K562 (cell line): ENCODE results near the gene PRDM16. TPM values are rescaled to one million over a fixed set of nuclear protein-coding genes. Genes with fewer than 3 reads are reported as not detected.

Experiments used
- ATAC-seq: fragments of 200-7000 bp; cut with Tn5 transposase; 3 replicates; pipeline ENCODE4 v1.9.1; 2020; ENCODE audit warnings: moderate library complexity
- BruUV-seq: library from RNA; stranded (reverse); fragments of 400-500 nt; replicated peaks from 2 replicates; lab custom pipeline; 2021; lab: Mats Ljungman, UMichigan
- CTCF ChIA-PET: fragments of 300-600 bp; formaldehyde crosslinking; extraction: SDS; loops from one replicate; lab custom pipeline; 2021; ENCODE audit warnings: low intra/inter-chr PET ratio; lab: Yijun Ruan, JAX
- POLR2A ChIA-PET: fragments of 300-600, 350-650 bp; sonication (Branson Sonifier 250); formaldehyde crosslinking; extraction: SDS; loops from one replicate; lab custom pipeline; 2021; ENCODE audit warnings: antibody characterized with exemption, inconsistent platforms; lab: Yijun Ruan, JAX
- DNase-seq, 4 experiments: peaks; one replicate each; pipeline versions ENCODE4 v3.0.0 to v3.0.0-alpha.2; 2011 to 2018; ENCODE audit warnings: low spot score in 3 of 4, mixed read lengths in 3 of 4; ENCODE audit errors: extremely low read depth in 1 of 4
- FAIRE-seq: peaks from 2 replicates; lab custom pipeline; 2011; peaks lifted over from hg19 to GRCh38; lab: Jason Lieb, UNC
- H2AFZ ChIP-seq: 2 replicates; pipeline ENCODE4 v1.6.0; 2011; ENCODE audit warnings: low read depth, low read length, control low read depth, inconsistent platforms
- H3K27ac ChIP-seq: fragments of 200-600 bp; 3 replicates; pipeline ENCODE4 v1.8.0; 2011; ENCODE audit warnings: low read depth, mild to moderate bottlenecking, control low read depth, inconsistent platforms, low read length, moderate library complexity, mixed read lengths; ENCODE audit errors: extremely low read depth
- H3K27me3 ChIP-seq, 2 experiments: fragments of 300-600 bp in 1 of 2; 2 replicates in 1 of 2; 3 replicates in 1 of 2; pipeline versions ENCODE4 v1.6.0 to v1.8.0; 2011; ENCODE audit warnings: inconsistent platforms in 2 of 2, low read length in 2 of 2, mild to moderate bottlenecking in 1 of 2, mixed read lengths in 1 of 2, moderate library complexity in 1 of 2; ENCODE audit not compliant: control insufficient read depth in 2 of 2, insufficient read depth in 2 of 2
- H3K36me3 ChIP-seq: fragments of 300-600 bp; 3 replicates; pipeline ENCODE4 v1.8.0; 2011; ENCODE audit warnings: mild to moderate bottlenecking, low read length, inconsistent platforms; ENCODE audit not compliant: control insufficient read depth, insufficient read depth
- H3K4me1 ChIP-seq, 2 experiments: fragments of 200-600 bp in 1 of 2; replicated peaks in 1 of 2; 2 replicates in 1 of 2; 3 replicates in 1 of 2; pipeline versions ENCODE4 v1.5.1 to v1.8.0; 2011; ENCODE audit warnings: inconsistent platforms in 2 of 2, low read length in 2 of 2, mild to moderate bottlenecking in 1 of 2, mixed read lengths in 1 of 2, moderate library complexity in 1 of 2; ENCODE audit not compliant: control insufficient read depth in 2 of 2, insufficient read depth in 2 of 2
- H3K4me2 ChIP-seq: 2 replicates; pipeline ENCODE4 v1.6.1; 2011; ENCODE audit warnings: low read length, control low read depth, inconsistent platforms, mixed read lengths; ENCODE audit not compliant: insufficient read depth
- H3K4me3 ChIP-seq: fragments of 200-600 bp; sonication (generic), shearing (Covaris generic); 2 replicates; pipeline ENCODE4 v1.5.1; 2016; ENCODE audit warnings: control low read depth, inconsistent platforms
- H3K79me2 ChIP-seq: fragments of 200-600 bp; 3 replicates; pipeline ENCODE4 v1.8.0; 2011; ENCODE audit warnings: low read length, inconsistent platforms; ENCODE audit not compliant: control insufficient read depth, insufficient read depth
- H3K9ac ChIP-seq, 2 experiments: 2 replicates each; pipeline versions ENCODE4 v1.6.0 to v1.6.1; 2011; ENCODE audit warnings: low read depth in 2 of 2, low read length in 2 of 2, control low read depth in 1 of 2, inconsistent platforms in 1 of 2, mild to moderate bottlenecking in 1 of 2, mixed read lengths in 1 of 2; ENCODE audit not compliant: insufficient read depth in 1 of 2
- H3K9me1 ChIP-seq: one replicate; pipeline ENCODE4 v1.6.0; 2011; ENCODE audit warnings: inconsistent platforms, mild to moderate bottlenecking, low read length, moderate library complexity; ENCODE audit not compliant: control insufficient read depth, insufficient read depth
- H3K9me3 ChIP-seq: replicated peaks from 2 replicates; pipeline ENCODE4 v1.5.1; 2011; ENCODE audit warnings: low read depth, low read length, inconsistent platforms; ENCODE audit not compliant: control insufficient read depth, insufficient read depth
- H4K20me1 ChIP-seq: replicated peaks from 2 replicates; pipeline ENCODE4 v1.6.1; 2011; ENCODE audit warnings: low read length, inconsistent platforms, mixed read lengths; ENCODE audit not compliant: control insufficient read depth, insufficient read depth
- DNMT1 ChIP-seq: fragments of 450-650 bp; IDR thresholded peaks from 2 replicates; pipeline ENCODE4 v1.6.1; 2016; ENCODE audit warnings: antibody characterized with exemption, mild to moderate bottlenecking
- HSF4 ChIP-seq: fragments of 250-450 bp; sonication (Bioruptor Pico); IDR thresholded peaks from 2 replicates; pipeline ENCODE4 v2.1.2; 2022; ENCODE audit warnings: mild to moderate bottlenecking, moderate library complexity, borderline replicate concordance
- SMARCC2 ChIP-seq: fragments of 450-650 bp; IDR thresholded peaks from 2 replicates; pipeline ENCODE4 v1.6.1; 2017; ENCODE audit warnings: antibody characterized with exemption, moderate library complexity, mild to moderate bottlenecking, low read depth
- ZNF449 ChIP-seq: fragments of 250-450 bp; sonication (Bioruptor Pico); IDR thresholded peaks from 2 replicates; pipeline ENCODE4 v1.8.0; 2022; ENCODE audit warnings: moderate library complexity, mild to moderate bottlenecking, inconsistent platforms
- WGBS: fragments of 100-300 bp; shearing (Covaris generic); methylation state at CpG from one replicate; pipeline ENCODE4 v1.1.6; 2016; ENCODE audit warnings: low coverage, mixed read lengths; ENCODE audit not compliant: insufficient coverage; ENCODE audit errors: missing lambda C conversion rate; 5-methylcytosine and 5-hydroxymethylcytosine counted together
- in situ Hi-C: fragments of 300-500 bp; cut with MboI; formaldehyde crosslinking; loops from 4 replicates; pipeline ENCODE4 v1.15.0; 2018; ENCODE audit warnings: inconsistent platforms, mixed read lengths
- intact Hi-C: fragments of 100-400 bp; cut with micrococcal nuclease; formaldehyde crosslinking; loops from 2 replicates; pipeline ENCODE4 v1.14.2; 2022
- polyA plus RNA-seq, 8 experiments: library from polyadenylated mRNA; depleted of rRNA in 4 of 8; stranded (reverse) in 5 of 8; unstranded in 3 of 8; fragments of >200 nt; fragmentation: Nextera tagmentation in 2 of 8; fragmentation: Illumina TruSeq in 1 of 8; extraction: Ambion mirVana in 2 of 8; extraction: Trizol in 1 of 8; gene quantifications; 2 replicates each; pipeline versions ENCODE4 v1.2.1 to v1.2.3, GENCODE V29; 2011 to 2014; ENCODE audit warnings: inconsistent platforms in 1 of 8, missing spikeins in 1 of 8
- total RNA-seq, 7 experiments: library from RNA; depleted of rRNA in 6 of 7; stranded (reverse); fragments of >200 nt in 6 of 7; fragmentation: Illumina TruSeq in 2 of 7; extraction: Trizol in 2 of 7; gene quantifications; 2 replicates each; pipeline versions ENCODE4 v1.2.1 to v1.2.3, GENCODE V29; 2011 to 2021; ENCODE audit warnings: low replicate concordance in 1 of 7
- TF ChIP-seq, protein P1 (sequence below): fragments of 450-650 bp; IDR thresholded peaks from 2 replicates; pipeline ENCODE4 v1.6.1; 2014; ENCODE audit warnings: low read depth, mild to moderate bottlenecking, moderate library complexity, borderline replicate concordance

Gene PRDM16
- total and polyA plus RNA-seq, 9 of the 15 experiments (the other 6 are each of a cell fraction or from before 2014, with no cell fraction given): 0.10 to 0.27 TPM; not detected in 7

- TF ChIP-seq ZNF449 (CRISPR knock-in tag) (no peak), DNMT1 (no peak), SMARCC2 (no peak)
Observed at GRCh38 chr1:3236361-3236760, 167.4 kb downstream of the PRDM16 start (continued).

GRCh38 chr1:3236955-3237354, 168.0 kb downstream of the PRDM16 start:
- no peaks in the 10 kb centered on the region for H3K36me3 ChIP-seq
- ATAC-seq (no peak), DNase-seq (no peak), FAIRE-seq (no peak)
- no peak overlapping the region for H3K27ac ChIP-seq
- no peak overlapping the region for H3K4me2 ChIP-seq
- ChIA-PET CTCF (no interaction called here), POLR2A (no interaction called here)
- no peaks in the 10 kb centered on the region for H3K9me1 ChIP-seq
- H3K4me3 ChIP-seq: no peak overlapping the region
- intact Hi-C loops: no loop called here
- no peak overlapping the region for H2AFZ ChIP-seq
- H3K27me3 ChIP-seq: peaks cover 38 to 77% of the 10 kb centered on the region in 2 experiments; a peak in 4 of 5 replicates
- peaks cover 0 to 19% of the 10 kb centered on the region in 2 experiments; a peak in 2 of 5 replicates for H3K4me1 ChIP-seq
- 2% methylated on average over 7 of the region's 7 CpGs for WGBS
- H4K20me1 ChIP-seq: peaks cover 7% of the 10 kb centered on the region; the same call in 1 of the 2 replicates
- no peaks in the 10 kb centered on the region for H3K79me2 ChIP-seq
- TF ChIP-seq, protein P1, sequence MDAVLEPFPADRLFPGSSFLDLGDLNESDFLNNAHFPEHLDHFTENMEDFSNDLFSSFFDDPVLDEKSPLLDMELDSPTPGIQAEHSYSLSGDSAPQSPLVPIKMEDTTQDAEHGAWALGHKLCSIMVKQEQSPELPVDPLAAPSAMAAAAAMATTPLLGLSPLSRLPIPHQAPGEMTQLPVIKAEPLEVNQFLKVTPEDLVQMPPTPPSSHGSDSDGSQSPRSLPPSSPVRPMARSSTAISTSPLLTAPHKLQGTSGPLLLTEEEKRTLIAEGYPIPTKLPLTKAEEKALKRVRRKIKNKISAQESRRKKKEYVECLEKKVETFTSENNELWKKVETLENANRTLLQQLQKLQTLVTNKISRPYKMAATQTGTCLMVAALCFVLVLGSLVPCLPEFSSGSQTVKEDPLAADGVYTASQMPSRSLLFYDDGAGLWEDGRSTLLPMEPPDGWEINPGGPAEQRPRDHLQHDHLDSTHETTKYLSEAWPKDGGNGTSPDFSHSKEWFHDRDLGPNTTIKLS: no peak
- TF ChIP-seq HSF4 (CRISPR knock-in tag): no peak
- no TSS peak for BruUV-seq
- no peak overlapping the region for H3K9ac ChIP-seq
- no peaks in the 10 kb centered on the region for H3K9me3 ChIP-seq
- in situ Hi-C loops: no loop called here
